Subcutaneous abdominal adipose tissue (tissue), 5 donors: Measurements from ENCODE around the gene AGAP1.

Experiments
- H3K27ac ChIP-seq: one replicate; pipeline ENCODE4 v1.7.0; 2013; ENCODE audit warnings: low read depth, mild to moderate bottlenecking, inconsistent platforms, low read length, moderate library complexity
- H3K27me3 ChIP-seq, 5 donors: one replicate each; pipeline ENCODE4 v1.7.0; 2013; ENCODE audit warnings: low read length in 5 of 5, inconsistent platforms in 1 of 5; ENCODE audit not compliant: control insufficient read depth in 5 of 5, insufficient read depth in 4 of 5
- H3K36me3 ChIP-seq, 5 donors: one replicate each; pipeline ENCODE4 v1.7.0; 2013; ENCODE audit warnings: low read length in 5 of 5; ENCODE audit not compliant: control insufficient read depth in 5 of 5, insufficient read depth in 5 of 5
- H3K4me1 ChIP-seq, 5 donors: one replicate each; pipeline ENCODE4 v1.7.0; 2013; ENCODE audit warnings: low read length in 5 of 5, mild to moderate bottlenecking in 3 of 5, moderate library complexity in 1 of 5; ENCODE audit not compliant: control insufficient read depth in 5 of 5, insufficient read depth in 5 of 5
- H3K4me3 ChIP-seq, 5 donors: one replicate each; pipeline ENCODE4 v1.7.0; 2013; ENCODE audit warnings: low read length in 5 of 5, low read depth in 1 of 5
- H3K9ac ChIP-seq, 5 donors: one replicate each; pipeline ENCODE4 v1.7.0; 2013; ENCODE audit warnings: low read length in 5 of 5, mild to moderate bottlenecking in 4 of 5, moderate library complexity in 3 of 5
- H3K9me3 ChIP-seq, 5 donors: one replicate each; pipeline ENCODE4 v1.7.0; 2013; ENCODE audit warnings: low read length in 5 of 5; ENCODE audit not compliant: control insufficient read depth in 5 of 5
- donor health status: healthy.
- donor health status: healthy.
- donor health status: healthy.
- donor health status: healthy.
- donor health status: healthy.

AGAP1 gene

GRCh38 chr2:236012155-236012554, 518.3 kb downstream of the AGAP1 start:
- Histone ChIP-seq H3K9ac (no peak overlapping the region), H3K4me1 (no peaks in the 10 kb centered on the region), H3K9me3 (no peaks in the 10 kb centered on the region), H3K36me3 (no peaks in the 10 kb centered on the region), H3K27me3 (no peaks in the 10 kb centered on the region), H3K27ac (no peak overlapping the region), H3K4me3 (no peak overlapping the region)

GRCh38 chr2:236014408-236015131, 520.7 kb downstream of the AGAP1 start:
- H3K27me3 ChIP-seq, result no peaks in the 10 kb centered on the region
- H3K9ac ChIP-seq, result no peak overlapping the region

DNA sequence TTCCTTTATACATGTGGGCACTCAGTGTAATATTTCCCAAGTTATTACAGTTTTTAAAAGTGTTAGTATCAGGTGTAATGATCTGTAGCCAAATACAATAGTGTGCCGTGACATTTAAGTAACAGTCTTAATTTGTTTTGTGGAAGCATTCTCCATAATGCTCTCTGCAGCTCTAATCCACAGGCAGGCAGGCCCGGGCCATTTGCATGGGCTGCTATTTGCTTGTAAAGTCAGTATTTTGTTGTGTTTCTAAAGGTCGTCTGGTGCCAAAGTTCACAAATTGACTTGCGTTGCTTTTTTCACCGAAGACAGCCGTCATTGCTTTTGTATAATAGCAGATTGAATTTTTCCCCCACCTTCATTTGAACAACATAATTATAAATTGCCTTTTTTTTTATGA, 521.3 kb downstream of the AGAP1 start:
- Histone ChIP-seq H3K4me1 (no peaks in the 10 kb centered on the region), H3K4me3 (no peak overlapping the region), H3K27ac (no peak overlapping the region), H3K36me3 (peaks cover 0 to 11% (median 2%) of the 10 kb centered on the region in 5 donors), H3K9me3 (no peaks in the 10 kb centered on the region), H3K9ac (no peak overlapping the region), H3K27me3 (no peaks in the 10 kb centered on the region)

More at GRCh38 chr2:236014408-236015131, 520.7 kb downstream of the AGAP1 start:
- Histone ChIP-seq H3K36me3 (peaks cover 0 to 11% (median 2%) of the 10 kb centered on the region in 5 donors), H3K4me3 (no peak overlapping the region), H3K4me1 (no peaks in the 10 kb centered on the region), H3K9me3 (no peaks in the 10 kb centered on the region), H3K27ac (no peak overlapping the region)

DNA sequence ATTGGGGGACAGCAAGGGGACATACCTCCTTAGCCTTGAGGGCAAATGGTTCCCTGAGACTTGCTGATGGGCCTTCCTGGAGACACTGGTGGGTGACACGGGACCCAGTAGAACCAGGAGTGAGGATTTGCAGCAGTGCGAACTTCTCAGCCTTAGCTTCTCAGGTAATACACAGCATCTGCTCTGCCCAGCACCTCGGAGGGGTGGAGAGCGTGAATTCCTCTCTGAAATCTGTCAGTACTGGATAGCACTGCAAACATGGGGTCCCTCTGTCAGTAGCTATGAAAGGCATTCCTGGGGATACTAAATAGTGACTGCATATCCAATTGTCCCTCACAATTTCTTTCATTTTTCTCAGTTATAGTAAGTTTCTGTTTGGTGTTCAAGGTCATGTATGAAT, 522.7 kb downstream of the AGAP1 start:
- H3K27ac ChIP-seq, result no peak overlapping the region
- no peaks in the 10 kb centered on the region for H3K9me3 ChIP-seq
- no peaks in the 10 kb centered on the region for H3K27me3 ChIP-seq
- H3K4me1 ChIP-seq, result no peaks in the 10 kb centered on the region
- peaks cover 0 to 11% (median 2%) of the 10 kb centered on the region in 5 donors for H3K36me3 ChIP-seq
- H3K4me3 ChIP-seq, result no peak overlapping the region
- no peak overlapping the region for H3K9ac ChIP-seq

GRCh38 chr2:236017446-236017845, 523.6 kb downstream of the AGAP1 start:
- Histone ChIP-seq H3K4me3 (no peak overlapping the region), H3K4me1 (no peaks in the 10 kb centered on the region), H3K9me3 (no peaks in the 10 kb centered on the region), H3K9ac (no peak overlapping the region), H3K27me3 (no peaks in the 10 kb centered on the region), H3K36me3 (peaks cover 0 to 11% (median 2%) of the 10 kb centered on the region in 5 donors), H3K27ac (no peak overlapping the region)

DNA sequence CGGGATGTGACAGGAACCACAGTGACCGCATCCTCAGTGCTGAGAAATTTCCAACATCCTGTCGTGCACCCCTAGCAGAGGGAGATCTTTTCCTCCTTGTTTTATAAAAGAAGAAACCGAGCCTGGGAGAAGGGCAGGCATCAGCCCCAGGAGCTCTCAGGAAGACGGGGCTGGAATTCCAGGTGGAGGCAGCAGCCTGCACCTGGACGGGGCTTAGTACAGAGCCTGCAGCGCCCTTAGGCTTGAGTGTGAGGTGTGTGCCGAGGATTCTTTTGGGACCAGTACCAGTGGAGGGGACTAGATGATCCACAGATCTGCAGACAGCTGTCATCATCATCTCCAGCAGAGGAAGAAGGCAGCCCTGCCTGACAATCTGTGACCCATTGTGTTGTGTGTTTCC, 525.6 kb downstream of the AGAP1 start:
- Histone ChIP-seq H3K4me3 (no peak overlapping the region), H3K9ac (no peak overlapping the region)

GRCh38 chr2:236021499-236022057, 527.7 kb downstream of the AGAP1 start:
- H3K4me1 ChIP-seq, result peaks cover 0 to under 1% (median 0%) of the 10 kb centered on the region in 5 donors
- no peak overlapping the region for H3K27ac ChIP-seq
- peaks cover 0 to 11% (median 2%) of the 10 kb centered on the region in 5 donors for H3K36me3 ChIP-seq
- H3K9me3 ChIP-seq, result no peaks in the 10 kb centered on the region
- H3K9ac ChIP-seq, result no peak overlapping the region
- no peak overlapping the region for H3K4me3 ChIP-seq
- no peaks in the 10 kb centered on the region for H3K27me3 ChIP-seq

More for the DNA sequence above, 525.6 kb downstream of the AGAP1 start:
- peaks cover 0 to 11% (median 2%) of the 10 kb centered on the region in 5 donors for H3K36me3 ChIP-seq
- no peak overlapping the region for H3K27ac ChIP-seq
- no peaks in the 10 kb centered on the region for H3K27me3 ChIP-seq
- no peaks in the 10 kb centered on the region for H3K4me1 ChIP-seq
- no peaks in the 10 kb centered on the region for H3K9me3 ChIP-seq

- no peaks in the 10 kb centered on the region for H3K27me3 ChIP-seq
Observed at GRCh38 chr2:236022128-236022527, 528.3 kb downstream of the AGAP1 start.

GRCh38 chr2:236025892-236026291, 532.0 kb downstream of the AGAP1 start:
- Histone ChIP-seq H3K27me3 (no peaks in the 10 kb centered on the region), H3K36me3 (peaks cover 0 to 3% (median 0%) of the 10 kb centered on the region in 5 donors), H3K9ac (no peak overlapping the region), H3K4me3 (no peak overlapping the region), H3K27ac (no peak overlapping the region), H3K9me3 (no peaks in the 10 kb centered on the region), H3K4me1 (peaks cover 0 to 4% (median 0%) of the 10 kb centered on the region in 5 donors)

More at GRCh38 chr2:236022128-236022527, 528.3 kb downstream of the AGAP1 start:
- Histone ChIP-seq H3K4me3 (no peak overlapping the region), H3K9me3 (no peaks in the 10 kb centered on the region), H3K4me1 (peaks cover 0 to 4% (median 0%) of the 10 kb centered on the region in 5 donors), H3K36me3 (peaks cover 0 to 11% (median 2%) of the 10 kb centered on the region in 5 donors), H3K27ac (no peak overlapping the region), H3K9ac (no peak overlapping the region)

GRCh38 chr2:236026841-236027240, 533.0 kb downstream of the AGAP1 start:
- Histone ChIP-seq H3K9me3 (no peaks in the 10 kb centered on the region), H3K4me1 (peaks cover 0 to 4% (median 0%) of the 10 kb centered on the region in 5 donors), H3K27ac (no peak overlapping the region), H3K36me3 (peaks cover 0 to 3% (median 0%) of the 10 kb centered on the region in 5 donors), H3K9ac (no peak overlapping the region), H3K4me3 (no peak overlapping the region), H3K27me3 (no peaks in the 10 kb centered on the region)
